ENCODE measurements around the gene ACBD6. TPM values are rescaled to one million over a fixed set of nuclear protein-coding genes. Genes with fewer than 3 reads are reported as not detected.
A peak's percentile ranks its signal among the peaks of the same experiment; 100 is the strongest.
"Not testable (repeated sequence)": the region's sequence is repeated elsewhere in the genome, so short reads cannot be mapped to it uniquely, and the experiment has no call there.

The ACBD6 gene
- total RNA-seq, 5 donors from 2014 or later (not counting 1 experiment from before 2014, with no cell fraction given) = 44.3 to 58.5 (median 53.0) TPM

DNA sequence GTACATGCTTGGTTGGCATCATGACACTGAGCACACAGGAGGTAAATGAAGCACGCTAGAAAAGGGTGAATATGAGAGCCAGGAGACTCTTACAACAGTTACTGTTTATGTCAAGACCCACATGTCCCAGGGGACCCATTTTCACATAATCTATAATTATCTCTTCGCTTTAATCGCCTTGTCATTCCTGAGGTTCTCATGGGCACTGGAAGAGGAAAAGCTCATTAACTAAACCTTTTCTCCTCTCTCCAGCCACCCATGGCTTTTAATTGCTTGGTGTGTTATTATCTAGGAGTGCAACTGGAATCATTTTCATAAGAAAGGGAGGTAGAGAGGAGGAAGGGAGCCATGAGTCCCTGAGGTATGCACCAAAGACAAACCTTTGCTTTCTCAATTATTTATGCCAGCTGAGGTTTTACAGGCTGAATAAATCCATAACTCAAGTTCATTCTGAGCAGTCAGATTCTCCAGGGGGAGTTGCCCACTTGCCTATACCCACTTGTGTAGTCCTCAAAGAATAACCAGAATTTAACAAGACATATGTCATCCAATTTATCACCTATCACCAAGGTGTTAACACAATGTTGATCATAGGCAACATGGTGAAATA lies 77.4 kb downstream of the ACBD6 start:
- Mint-ChIP-seq H3K27me3 (no peaks in the 10 kb centered on the region), H3K27ac (no peak overlapping the region)

DNA sequence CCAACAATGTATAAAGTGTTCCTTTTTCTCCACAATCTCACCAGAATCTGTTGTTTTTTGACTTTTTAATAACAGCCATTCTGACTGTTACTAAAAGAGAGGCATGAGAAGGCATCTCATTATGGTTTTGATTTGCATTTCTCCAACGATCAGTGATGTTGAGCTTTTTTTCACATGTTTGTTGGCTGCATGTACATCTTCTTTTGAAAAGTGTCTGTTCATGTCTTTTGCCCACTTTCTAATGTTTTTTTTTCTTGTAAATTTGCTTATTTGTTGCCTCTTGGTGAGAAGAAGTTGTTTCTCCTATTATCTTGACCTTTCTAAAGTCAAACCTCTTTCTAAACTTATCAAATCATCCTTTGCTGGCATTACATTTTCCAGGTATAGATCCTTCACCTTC lies 80.8 kb downstream of the ACBD6 start:
- peaks cover 7 to 15% (median 10%) of the 10 kb centered on the region in 3 donors for H3K9me3 Mint-ChIP-seq
- ChIA-PET POLR2A (no interaction called here), CTCF (no interaction called here)
- Histone ChIP-seq H3K36me3 (ENCODE audit: control insufficient read depth in 2 of 2, extremely low read depth in 1 of 2, insufficient read depth in 1 of 2, low read length in 1 of 2) (peaks cover 0 to 3% of the 10 kb centered on the region in 2 donors), H3K9me3 (no peaks in the 10 kb centered on the region), H3K27me3 (replicated peaks in 1 of 2; ENCODE audit: control insufficient read depth in 2 of 2, extremely low read depth in 1 of 2, insufficient read depth in 2 of 2, low read length in 1 of 2) (no peaks in the 10 kb centered on the region), H3K27ac (ENCODE audit: low read length) (no peak overlapping the region), H3K4me1 (ENCODE audit: control insufficient read depth in 1 of 2, extremely low read depth in 1 of 2, insufficient read depth in 2 of 2, low read length in 2 of 2) (no peaks in the 10 kb centered on the region), H3K4me3 (ENCODE audit: control insufficient read depth in 1 of 2, extremely low read depth in 1 of 2, low read length in 1 of 2) (no peak overlapping the region)
- no peak overlapping the region for H3K4me3 Mint-ChIP-seq
- H3K36me3 Mint-ChIP-seq = peaks cover 45% of the 10 kb centered on the region
- no peak for DNase-seq
- no CpG with 5 or more reads among the region's 1 CpG for WGBS (ENCODE audit: insufficient coverage)
- no peak overlapping the region for H3K27ac Mint-ChIP-seq
- H3K4me1 Mint-ChIP-seq = peaks cover 0 to 11% (median 6%) of the 10 kb centered on the region in 3 donors
- no peaks in the 10 kb centered on the region for H3K27me3 Mint-ChIP-seq
- no peak for ATAC-seq (replicated peaks in 1 of 4)

More for the DNA sequence above, 77.4 kb downstream of the ACBD6 start:
- ChIA-PET CTCF (no interaction called here), POLR2A (interaction anchor here (0.6 kb wide), 2 partner anchors 9 to 22 kb away, joined by 3 to 4 read pairs; no protein-coding TSS in a partner anchor)
- Histone ChIP-seq H3K27ac (ENCODE audit: low read length) (no peak overlapping the region), H3K36me3 (ENCODE audit: control insufficient read depth in 2 of 2, extremely low read depth in 1 of 2, insufficient read depth in 1 of 2, low read length in 1 of 2) (peaks cover 0 to 3% of the 10 kb centered on the region in 2 donors), H3K4me3 (ENCODE audit: control insufficient read depth in 1 of 2, extremely low read depth in 1 of 2, low read length in 1 of 2) (no peak overlapping the region), H3K4me1 (ENCODE audit: control insufficient read depth in 1 of 2, extremely low read depth in 1 of 2, insufficient read depth in 2 of 2, low read length in 2 of 2) (no peaks in the 10 kb centered on the region), H3K9me3 (no peaks in the 10 kb centered on the region), H3K27me3 (replicated peaks in 1 of 2; ENCODE audit: control insufficient read depth in 2 of 2, extremely low read depth in 1 of 2, insufficient read depth in 2 of 2, low read length in 1 of 2) (no peaks in the 10 kb centered on the region)
- Mint-ChIP-seq H3K9me3 (peaks cover 6 to 13% (median 9%) of the 10 kb centered on the region in 3 donors), H3K4me3 (no peak overlapping the region), H3K36me3 (peaks cover 49% of the 10 kb centered on the region), H3K4me1 (peaks cover 6 to 19% (median 18%) of the 10 kb centered on the region in 3 donors)
- WGBS (ENCODE audit: insufficient coverage) = no CpG with 5 or more reads among the region's 3 CpGs
- no peak for ATAC-seq (replicated peaks in 1 of 4)
- no peak for DNase-seq

DNA sequence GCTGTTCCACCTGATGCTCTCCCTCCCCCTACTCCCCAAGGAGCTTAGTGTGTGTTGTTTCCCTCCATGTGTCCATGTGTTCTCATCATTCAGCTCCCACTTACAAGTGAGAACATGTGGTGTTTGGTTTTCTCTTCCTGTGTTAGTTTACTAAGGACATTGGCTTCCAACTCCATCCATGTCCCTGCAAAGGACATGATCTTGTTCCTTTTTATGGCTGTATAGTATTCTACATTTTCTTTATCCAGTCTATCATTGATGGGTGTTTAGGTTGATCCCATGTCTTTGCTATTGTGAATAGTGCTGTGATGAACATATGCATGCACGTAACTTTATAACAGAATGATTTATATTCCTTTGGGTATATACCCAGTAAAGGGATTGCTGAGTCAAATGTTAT lies 81.2 kb downstream of the ACBD6 start:
- H3K27ac Mint-ChIP-seq; H3K36me3 ChIP-seq (ENCODE audit: control insufficient read depth in 2 of 2, extremely low read depth in 1 of 2, insufficient read depth in 1 of 2, low read length in 1 of 2); H3K4me1 Mint-ChIP-seq; H3K9me3 ChIP-seq; H3K27me3 ChIP-seq (replicated peaks in 1 of 2; ENCODE audit: control insufficient read depth in 2 of 2, extremely low read depth in 1 of 2, insufficient read depth in 2 of 2, low read length in 1 of 2); POLR2A ChIA-PET; H3K4me3 Mint-ChIP-seq; H3K27me3 Mint-ChIP-seq; DNase-seq; H3K4me1 ChIP-seq (ENCODE audit: control insufficient read depth in 1 of 2, extremely low read depth in 1 of 2, insufficient read depth in 2 of 2, low read length in 2 of 2); ATAC-seq (replicated peaks in 1 of 4); H3K27ac ChIP-seq (ENCODE audit: low read length); CTCF ChIA-PET; H3K4me3 ChIP-seq (ENCODE audit: control insufficient read depth in 1 of 2, extremely low read depth in 1 of 2, low read length in 1 of 2): not testable (repeated sequence)
- no CpG with 5 or more reads among the region's 1 CpG for WGBS (ENCODE audit: insufficient coverage)
- Mint-ChIP-seq H3K36me3 (peaks cover 47% of the 10 kb centered on the region), H3K9me3 (peaks cover 12 to 18% (median 14%) of the 10 kb centered on the region in 3 donors)

DNA sequence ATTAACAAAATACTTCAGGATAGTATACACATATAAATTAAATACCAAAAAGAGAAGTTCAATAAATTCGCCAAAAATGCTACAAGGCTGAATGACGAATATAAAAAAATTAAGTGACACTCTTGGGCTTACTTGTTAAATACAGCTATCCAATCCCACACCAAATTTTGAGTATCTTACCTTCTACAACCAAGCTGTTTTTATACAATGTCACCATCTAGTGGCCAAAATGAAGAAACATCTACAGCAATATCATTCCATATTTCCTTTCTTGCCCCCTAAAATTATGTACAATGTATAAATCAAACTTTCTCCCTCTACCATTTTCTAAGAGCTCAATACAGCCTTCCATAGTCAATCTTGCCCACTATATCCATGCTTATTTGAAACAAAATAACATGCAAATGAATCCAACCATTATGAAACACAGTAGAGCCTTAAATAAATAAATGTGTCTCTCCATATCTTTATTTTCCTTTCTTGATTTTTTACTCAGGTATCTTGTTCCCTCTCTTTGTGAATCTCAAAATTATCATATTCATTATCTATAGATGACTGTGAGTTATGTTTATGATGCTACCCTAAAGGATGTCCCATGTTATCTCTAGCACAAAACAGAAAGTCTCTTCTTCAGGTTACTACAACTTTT lies 86.3 kb downstream of the ACBD6 start:
- DNase-seq (peak in 1 of 35 experiments; percentile 33), ATAC-seq (replicated peaks in 1 of 4) (no peak)
- H3K27me3 ChIP-seq (replicated peaks in 1 of 2; ENCODE audit: control insufficient read depth in 2 of 2, extremely low read depth in 1 of 2, insufficient read depth in 2 of 2, low read length in 1 of 2) = no peaks in the 10 kb centered on the region
- H3K4me1 ChIP-seq (ENCODE audit: control insufficient read depth in 1 of 2, extremely low read depth in 1 of 2, insufficient read depth in 2 of 2, low read length in 2 of 2) = no peaks in the 10 kb centered on the region
- no peak overlapping the region for H3K27ac Mint-ChIP-seq
- H3K4me1 Mint-ChIP-seq = no peaks in the 10 kb centered on the region
- H3K36me3 ChIP-seq (ENCODE audit: control insufficient read depth in 2 of 2, extremely low read depth in 1 of 2, insufficient read depth in 1 of 2, low read length in 1 of 2) = peaks cover 0 to under 1% of the 10 kb centered on the region in 2 donors
- no peaks in the 10 kb centered on the region for H3K9me3 ChIP-seq
- ChIA-PET POLR2A (interaction anchor here (0.6 to 1.1 kb wide), 2 partner anchors 9 to 11 kb away, joined by 3 read pairs; no protein-coding TSS in a partner anchor), CTCF (interaction anchor here (0.5 to 1.0 kb wide), 3 partner anchors 10 to 616 kb away, joined by 3 to 4 read pairs (median 4); no protein-coding TSS in a partner anchor)
- peaks cover 50% of the 10 kb centered on the region for H3K36me3 Mint-ChIP-seq
- H3K27ac ChIP-seq (ENCODE audit: low read length) = no peak overlapping the region
- H3K4me3 Mint-ChIP-seq = no peak overlapping the region
- H3K27me3 Mint-ChIP-seq = no peaks in the 10 kb centered on the region
- H3K9me3 Mint-ChIP-seq = peaks cover 8 to 13% (median 11%) of the 10 kb centered on the region in 3 donors
- H3K4me3 ChIP-seq (ENCODE audit: control insufficient read depth in 1 of 2, extremely low read depth in 1 of 2, low read length in 1 of 2) = no peak overlapping the region
- 92% methylated on average over 2 of the region's 2 CpGs for WGBS (ENCODE audit: insufficient coverage)

DNA sequence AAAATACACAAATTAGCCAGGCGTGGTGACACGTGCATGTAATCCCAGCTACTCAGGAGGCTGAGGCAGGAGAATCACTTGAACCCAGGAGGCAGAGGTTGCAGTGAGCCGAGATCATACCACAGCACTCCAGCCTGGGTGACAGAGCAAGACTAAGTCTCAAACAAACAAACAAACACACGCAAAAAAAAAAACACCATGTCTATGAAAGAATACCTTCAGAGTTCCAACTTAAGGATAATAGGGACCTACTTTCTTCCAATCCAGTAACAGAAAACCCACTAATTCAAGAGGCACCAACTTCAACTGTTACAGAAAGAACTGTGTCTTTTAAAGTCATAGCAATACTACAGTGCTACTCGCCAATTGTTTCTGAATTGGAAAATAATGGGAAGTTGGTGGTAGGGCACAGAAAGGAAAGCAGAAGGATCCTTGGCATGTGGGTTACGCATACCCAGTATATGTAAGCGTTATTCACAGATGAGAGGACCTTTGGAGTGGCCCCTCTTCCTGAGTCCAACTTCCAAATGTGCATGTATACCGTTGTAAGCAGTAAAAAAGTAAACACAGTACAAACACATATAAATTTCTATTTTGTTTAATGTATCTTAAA lies 87.0 kb downstream of the ACBD6 start:
- Mint-ChIP-seq H3K27me3 (no peaks in the 10 kb centered on the region), H3K9me3 (peaks cover 8 to 11% (median 8%) of the 10 kb centered on the region in 3 donors), H3K36me3 (peaks cover 53% of the 10 kb centered on the region), H3K27ac (no peak overlapping the region), H3K4me1 (no peaks in the 10 kb centered on the region), H3K4me3 (no peak overlapping the region)
- ATAC-seq (replicated peaks in 1 of 4) (no peak), DNase-seq (no peak)
- Histone ChIP-seq H3K4me1 (ENCODE audit: control insufficient read depth in 1 of 2, extremely low read depth in 1 of 2, insufficient read depth in 2 of 2, low read length in 2 of 2) (no peaks in the 10 kb centered on the region), H3K27me3 (replicated peaks in 1 of 2; ENCODE audit: control insufficient read depth in 2 of 2, extremely low read depth in 1 of 2, insufficient read depth in 2 of 2, low read length in 1 of 2) (no peaks in the 10 kb centered on the region), H3K27ac (ENCODE audit: low read length) (no peak overlapping the region), H3K4me3 (ENCODE audit: control insufficient read depth in 1 of 2, extremely low read depth in 1 of 2, low read length in 1 of 2) (no peak overlapping the region), H3K36me3 (ENCODE audit: control insufficient read depth in 2 of 2, extremely low read depth in 1 of 2, insufficient read depth in 1 of 2, low read length in 1 of 2) (peaks cover 0 to 5% of the 10 kb centered on the region in 2 donors), H3K9me3 (no peaks in the 10 kb centered on the region)
- CTCF ChIA-PET = no interaction called here
- 100% methylated on average over 2 of the region's 8 CpGs for whole genome bisulfite sequencing (ENCODE audit: insufficient coverage)
- POLR2A ChIA-PET = interaction anchor here (0.6 to 1.1 kb wide), 2 partner anchors 9 to 12 kb away, joined by 3 read pairs; no protein-coding TSS in a partner anchor

DNA sequence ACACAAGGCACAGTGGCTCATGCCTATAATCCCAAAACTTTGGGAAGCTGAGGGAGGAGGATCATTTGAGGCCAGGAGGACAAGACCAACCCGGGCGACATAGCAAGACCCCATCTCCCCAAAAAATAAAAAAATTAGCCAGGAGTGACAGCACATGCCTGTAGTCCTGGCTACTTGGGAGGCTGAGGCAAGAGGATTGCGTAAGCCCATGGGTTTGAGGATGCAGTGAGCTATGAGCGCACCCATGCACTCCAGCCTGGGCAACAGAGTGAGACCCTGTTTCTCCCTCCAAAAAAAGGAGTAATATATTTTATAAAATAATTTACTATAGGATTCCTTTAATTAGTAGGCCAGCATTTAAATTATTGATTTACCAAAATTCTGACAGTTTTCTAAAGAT lies 89.8 kb downstream of the ACBD6 start:
- Mint-ChIP-seq H3K27ac (no peak overlapping the region), H3K4me3 (no peak overlapping the region), H3K4me1 (no peaks in the 10 kb centered on the region), H3K27me3 (no peaks in the 10 kb centered on the region), H3K36me3 (peaks cover 60% of the 10 kb centered on the region), H3K9me3 (peaks cover 7 to 11% (median 8%) of the 10 kb centered on the region in 3 donors)
- H3K27me3 ChIP-seq (replicated peaks in 1 of 2; ENCODE audit: control insufficient read depth in 2 of 2, extremely low read depth in 1 of 2, insufficient read depth in 2 of 2, low read length in 1 of 2) = no peaks in the 10 kb centered on the region
- no peak overlapping the region for H3K4me3 ChIP-seq (ENCODE audit: control insufficient read depth in 1 of 2, extremely low read depth in 1 of 2, low read length in 1 of 2)
- POLR2A ChIA-PET = interaction anchor here in 1 of 2 donors (0.6 kb wide), 1 partner anchor 587 kb away, joined by 3 read pairs; no protein-coding TSS in a partner anchor
- H3K4me1 ChIP-seq (ENCODE audit: control insufficient read depth in 1 of 2, extremely low read depth in 1 of 2, insufficient read depth in 2 of 2, low read length in 2 of 2) = no peaks in the 10 kb centered on the region
- no peaks in the 10 kb centered on the region for H3K9me3 ChIP-seq
- H3K36me3 ChIP-seq (ENCODE audit: control insufficient read depth in 2 of 2, extremely low read depth in 1 of 2, insufficient read depth in 1 of 2, low read length in 1 of 2) = peaks cover 0 to 8% of the 10 kb centered on the region in 2 donors
- CTCF ChIA-PET = no interaction called here
- no CpG with 5 or more reads among the region's 4 CpGs for WGBS (ENCODE audit: insufficient coverage)
- DNase-seq (no peak), ATAC-seq (replicated peaks in 1 of 4) (no peak)
- H3K27ac ChIP-seq (ENCODE audit: low read length) = no peak overlapping the region

Measured in T-cell (primary cell).